CD4-positive, alpha-beta T cell treated with Interleukin-6 for 4 hours (primary cell): ENCODE results near the gene MSX1.

ENCODE experiments used
- DNase-seq: peaks from one replicate; pipeline ENCODE4 v3.0.0-alpha.2; 2020; ENCODE audit warnings: mixed read lengths

The MSX1 gene

DNA sequence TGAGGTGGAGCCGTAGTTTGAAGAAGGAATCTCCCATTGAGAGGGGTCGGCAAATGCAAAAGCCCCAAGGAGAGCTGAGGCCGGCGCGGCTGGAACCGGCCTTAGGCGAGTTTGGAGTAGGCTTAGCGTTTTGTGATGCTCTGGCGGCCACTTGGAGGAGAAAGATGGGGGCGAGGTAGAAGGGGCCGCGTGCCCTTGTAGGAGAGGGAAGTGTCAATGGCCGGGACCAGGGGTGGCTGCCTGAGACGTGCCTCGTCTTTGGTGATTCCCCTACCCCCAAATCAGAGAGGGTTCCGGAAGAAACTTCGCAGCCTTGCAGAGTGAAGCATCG lies 11.7 kb downstream of the MSX1 start:
- DNase-seq, result no peak

DNA sequence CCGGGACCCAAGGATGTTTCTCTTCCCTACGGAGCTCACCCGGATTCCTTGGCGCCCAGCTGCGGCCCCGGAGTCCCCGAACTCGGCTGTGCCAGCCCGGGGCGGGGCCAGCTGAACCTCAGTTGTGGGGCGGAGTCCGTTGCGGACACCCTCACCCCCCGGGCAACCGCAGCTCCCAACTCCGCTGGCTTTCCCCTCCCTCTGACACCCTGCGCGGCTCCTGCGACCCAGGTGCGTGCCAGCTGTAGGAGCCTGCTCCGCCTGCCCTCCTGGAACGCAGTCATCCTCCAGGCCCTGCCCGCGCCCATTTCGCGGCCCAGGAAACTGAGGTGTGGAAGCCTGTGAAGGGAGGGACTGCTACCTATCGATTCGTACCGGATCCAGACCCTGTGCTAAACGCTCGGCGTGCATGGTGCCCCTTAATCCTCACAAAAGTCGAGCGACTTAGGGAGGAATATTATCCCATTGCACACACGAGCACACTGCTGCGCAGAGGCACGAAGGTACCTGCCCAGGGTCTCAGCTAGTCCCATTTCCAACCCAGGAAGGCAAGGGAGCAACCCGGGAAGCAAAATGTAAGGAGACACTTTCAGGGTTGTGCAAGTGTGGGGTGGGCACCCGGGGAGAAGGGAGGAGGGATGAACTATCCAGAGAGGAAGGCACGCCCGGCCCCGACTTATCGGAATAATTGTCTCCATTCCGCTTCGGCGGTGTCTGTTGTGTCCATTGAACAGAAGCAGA lies 12.3 kb downstream of the MSX1 start:
- DNase-seq, result no peak

DNA sequence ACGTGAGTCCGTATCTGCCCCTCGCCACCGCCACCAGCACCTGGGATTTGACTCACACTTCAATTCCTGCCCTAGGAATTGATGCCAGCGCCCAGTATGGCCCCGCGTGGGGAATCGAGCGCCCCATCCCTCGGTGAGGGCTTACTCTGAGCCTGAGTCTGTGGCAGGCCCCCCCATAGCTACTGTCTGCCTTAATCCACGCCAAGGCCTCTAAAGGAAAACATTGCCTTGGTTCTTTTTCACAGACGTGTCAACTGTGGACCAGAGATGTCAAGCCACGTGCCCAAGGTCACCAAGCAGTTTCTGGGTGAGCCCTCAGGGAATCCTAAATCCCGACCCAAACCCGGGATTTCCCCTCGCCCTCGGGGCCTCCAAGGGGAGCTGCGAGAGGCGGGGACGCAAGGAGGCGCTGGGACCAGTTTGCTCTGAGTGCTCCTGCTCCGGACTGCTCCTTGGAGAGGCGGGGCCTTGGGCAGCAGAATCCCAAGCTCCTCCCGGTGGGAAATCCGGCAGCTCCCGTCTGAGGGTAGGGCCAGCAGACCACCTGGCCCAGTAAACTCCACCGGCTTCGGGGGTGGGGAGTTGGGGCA lies 12.9 kb downstream of the MSX1 start:
- DNase-seq, result no peak

DNA sequence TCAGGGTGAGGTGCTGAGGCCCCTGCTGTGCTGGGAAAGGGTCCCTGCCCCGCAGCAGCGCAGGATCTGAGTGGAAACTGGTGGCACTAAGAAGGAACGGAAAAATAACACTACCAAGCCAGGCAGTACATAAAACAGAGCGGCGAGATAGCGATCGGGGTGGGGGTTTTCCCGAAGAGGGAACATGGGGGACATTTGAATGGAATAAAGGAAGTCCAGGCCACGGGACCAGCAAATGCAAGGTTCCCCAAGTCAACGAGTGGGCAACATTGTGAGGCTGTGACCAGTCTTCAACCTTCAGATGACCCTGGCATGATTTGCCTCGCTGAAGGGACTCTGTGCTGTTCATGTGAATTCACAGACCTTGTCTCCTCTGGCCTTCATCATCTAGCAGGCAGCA lies 13.7 kb downstream of the MSX1 start:
- no peak for DNase-seq

DNA sequence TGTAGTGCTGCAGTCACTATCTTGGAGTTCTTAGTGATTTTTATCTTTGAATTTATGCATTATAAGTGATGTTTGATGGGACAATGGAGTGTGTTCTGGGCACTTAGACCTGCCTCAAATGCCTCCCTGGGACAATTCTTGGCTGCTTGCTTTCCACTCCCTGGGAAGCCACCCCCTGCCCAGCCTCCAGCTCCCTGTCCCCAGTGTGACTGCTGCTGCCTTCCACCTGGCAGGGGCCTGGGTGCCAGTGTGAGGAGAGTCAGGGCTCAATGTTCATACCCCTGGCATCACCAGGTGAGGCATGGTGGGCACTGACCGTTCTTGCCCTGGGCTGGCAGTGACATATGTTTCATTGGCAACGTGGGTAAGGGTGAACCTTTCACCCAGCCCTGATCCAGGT lies 14.8 kb downstream of the MSX1 start:
- no peak for DNase-seq

DNA sequence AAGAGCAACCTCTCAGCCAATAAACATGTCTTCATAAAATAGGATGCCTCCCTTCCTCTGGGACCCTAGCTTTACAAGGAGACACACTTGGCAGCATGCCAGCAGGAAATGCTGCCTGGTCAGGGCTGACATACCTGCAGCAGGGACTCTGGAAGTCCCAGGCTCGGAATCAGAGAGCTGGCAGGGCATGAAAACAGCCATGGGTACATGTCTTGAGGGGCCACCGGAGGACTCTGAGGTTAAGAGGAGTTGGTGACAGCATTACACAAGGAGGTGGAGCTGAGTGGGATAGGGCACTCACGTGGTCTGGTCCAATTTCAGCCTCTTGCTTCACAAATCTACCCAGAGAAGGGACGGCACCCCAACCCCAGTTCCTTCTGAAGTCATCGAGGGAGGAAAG lies 15.7 kb downstream of the MSX1 start:
- DNase-seq, result no peak

DNA sequence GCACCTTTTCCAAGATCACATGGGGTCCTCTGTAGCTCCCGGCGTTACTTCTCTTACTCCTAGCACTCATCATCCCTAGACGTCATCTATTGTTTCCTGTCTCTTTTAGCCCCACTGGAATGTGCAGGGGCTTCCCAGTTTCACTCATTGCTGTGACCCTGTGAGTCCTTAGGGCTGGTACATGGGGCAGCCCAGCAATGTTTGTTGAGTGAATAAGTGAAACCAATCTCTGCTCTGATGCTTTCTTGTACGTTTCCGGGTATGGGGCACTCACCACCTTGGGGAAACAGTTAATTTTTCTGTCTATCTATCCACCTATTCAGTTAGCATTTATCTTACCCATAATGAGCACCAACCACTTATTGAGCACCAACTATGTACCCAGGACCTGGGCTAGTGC lies 16.1 kb downstream of the MSX1 start:
- no peak for DNase-seq

DNA sequence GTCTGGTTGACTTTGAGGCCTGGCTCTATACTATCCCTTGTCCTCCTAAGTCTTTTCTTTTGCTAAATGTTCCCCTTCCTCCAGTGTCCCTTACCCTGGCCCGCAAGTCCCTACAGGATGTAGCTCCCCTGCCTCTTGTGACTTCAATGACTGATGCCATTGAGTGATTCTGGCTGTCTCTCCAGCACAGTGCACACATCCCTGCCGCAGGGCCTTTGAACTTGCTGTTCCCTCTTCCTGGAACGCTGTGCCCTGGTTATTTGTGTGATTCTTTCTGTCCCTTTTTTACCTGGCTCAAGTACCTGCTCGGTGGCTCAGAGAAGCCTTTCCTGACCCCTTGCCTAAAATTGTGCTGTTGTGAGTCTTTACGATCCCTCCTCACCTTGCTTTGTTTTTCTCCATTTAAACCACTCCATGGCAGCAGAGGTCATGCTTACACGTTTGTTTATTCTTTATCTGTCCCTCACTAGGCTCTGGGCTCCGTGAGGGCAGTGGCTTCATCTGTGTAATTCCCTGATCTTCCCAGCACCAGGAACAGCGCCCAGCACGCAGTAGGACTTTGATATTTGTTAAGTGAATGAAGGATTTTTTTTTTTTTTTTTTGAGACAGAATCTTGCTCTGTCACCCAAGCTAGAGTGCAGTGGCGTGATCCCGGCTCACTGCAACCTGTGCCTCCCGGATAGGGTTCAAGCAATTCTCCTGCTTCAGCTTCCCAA lies 17.6 kb downstream of the MSX1 start:
- DNase-seq, result no peak

DNA sequence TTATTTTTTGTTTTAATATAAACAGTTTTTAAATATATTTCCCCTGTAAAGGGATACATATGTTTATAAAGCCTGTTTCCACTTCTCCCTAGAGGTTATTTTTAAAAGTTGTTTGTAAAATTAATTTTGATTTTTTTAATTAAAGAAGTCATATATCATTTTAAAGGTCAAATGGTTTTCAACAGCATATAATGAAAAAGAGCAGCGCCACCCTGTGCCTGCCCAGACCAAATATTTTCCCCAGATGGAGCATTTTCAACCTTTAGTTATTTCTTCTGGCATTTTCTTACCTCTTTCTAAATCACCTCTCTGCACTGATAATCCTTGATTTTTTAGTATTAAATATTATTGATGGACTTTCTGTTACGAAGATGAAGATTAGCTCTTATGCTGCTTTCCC lies 21.0 kb downstream of the MSX1 start:
- no peak for DNase-seq

DNA sequence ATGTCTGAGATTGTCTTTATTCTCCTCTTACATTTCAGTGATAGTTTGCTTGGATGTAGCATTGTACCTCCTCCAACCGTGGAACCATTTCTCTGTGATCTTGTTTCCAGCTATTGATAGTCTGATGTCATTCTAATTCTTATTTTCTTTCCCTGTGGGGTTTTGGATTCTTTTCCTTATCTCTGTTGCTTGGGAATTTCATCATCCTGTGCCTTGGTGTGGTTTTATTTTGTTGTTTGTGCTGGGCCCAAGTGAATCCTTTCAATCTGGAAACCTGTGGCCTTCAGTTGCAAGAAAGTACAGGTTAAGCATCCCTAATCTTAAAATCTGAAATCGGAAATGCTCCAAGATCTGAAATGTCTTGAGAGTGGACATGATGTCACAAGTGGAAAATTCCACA lies 22.0 kb downstream of the MSX1 start:
- no peak for DNase-seq

DNA sequence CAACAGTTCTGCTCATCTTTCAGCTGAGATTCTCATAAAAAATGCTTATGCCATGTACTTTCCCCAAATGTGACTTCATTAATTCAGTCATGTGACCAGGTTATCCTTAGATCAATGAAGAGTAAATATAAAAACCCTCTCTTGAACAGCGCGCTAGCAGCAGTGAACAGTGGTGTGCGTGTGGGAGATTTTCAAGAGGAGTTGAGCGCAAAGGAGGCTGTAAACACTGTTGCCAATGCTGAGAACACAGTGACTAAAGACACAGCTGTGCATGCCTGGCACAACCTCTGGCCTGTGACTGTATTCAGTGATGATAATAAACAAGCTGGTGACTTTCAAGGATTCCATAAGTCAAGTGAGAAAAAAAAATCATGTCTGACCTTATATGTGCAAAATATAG lies 25.1 kb downstream of the MSX1 start:
- DNase-seq, result no peak

DNA sequence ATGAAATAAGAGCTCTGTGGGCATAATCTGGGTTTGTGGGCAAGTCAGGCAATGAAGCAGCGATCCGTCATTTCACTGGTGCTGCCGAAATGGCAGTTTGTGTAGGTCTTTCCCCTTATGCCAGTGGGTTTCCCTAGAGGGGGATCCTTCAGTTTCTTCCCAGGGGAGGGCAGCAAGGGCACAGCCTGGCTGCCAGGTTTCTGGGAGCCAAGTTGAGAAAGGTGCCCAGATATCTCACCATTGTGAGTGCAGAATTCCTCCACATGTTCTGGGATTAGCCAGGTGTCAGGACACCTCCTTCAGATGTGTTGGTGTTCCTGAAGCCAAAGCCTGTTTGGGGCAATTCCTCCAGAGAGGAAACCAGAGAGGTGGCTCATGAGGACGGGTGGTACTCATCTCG lies 28.0 kb downstream of the MSX1 start:
- DNase-seq, result no peak

DNA sequence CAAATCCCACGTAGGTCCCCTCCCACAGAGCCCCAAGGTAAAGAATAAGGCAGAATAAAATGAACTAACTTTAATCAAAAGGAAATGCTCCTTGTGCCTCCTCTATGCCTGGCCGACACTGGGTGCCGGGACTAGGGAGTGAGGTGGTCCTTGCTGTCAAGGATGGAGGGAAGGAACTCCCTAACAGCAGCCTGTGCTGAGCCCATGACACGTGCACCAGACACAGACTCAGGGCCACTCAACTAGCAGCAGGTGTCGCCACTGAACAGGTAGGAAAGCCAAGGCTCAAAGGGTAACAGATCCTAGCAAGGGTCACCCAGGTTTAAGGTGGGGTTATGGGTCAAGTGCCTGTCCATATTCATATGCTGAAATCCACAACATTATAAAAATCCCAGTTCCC lies 29.2 kb downstream of the MSX1 start:
- DNase-seq, result no peak

DNA sequence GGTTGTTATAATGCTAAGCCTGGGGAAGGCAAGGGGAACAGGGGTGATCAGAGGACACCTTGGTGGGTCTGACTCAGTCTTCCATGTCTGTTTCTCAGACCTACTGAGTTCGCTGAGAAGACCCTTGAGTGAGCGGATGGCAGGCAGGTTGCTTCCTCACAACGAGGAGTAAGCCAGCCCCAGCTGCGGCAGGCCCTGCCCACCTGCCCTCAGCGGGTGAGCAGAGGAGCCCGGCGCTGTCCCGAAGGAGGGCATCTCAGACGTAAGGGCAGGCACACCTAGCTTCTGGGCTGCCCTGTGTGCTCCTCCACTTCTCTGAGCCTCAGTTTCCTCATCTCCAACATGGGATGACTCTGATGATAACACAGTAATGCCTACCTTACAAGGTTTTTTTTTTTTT lies 30.3 kb downstream of the MSX1 start:
- DNase-seq, result no peak

DNA sequence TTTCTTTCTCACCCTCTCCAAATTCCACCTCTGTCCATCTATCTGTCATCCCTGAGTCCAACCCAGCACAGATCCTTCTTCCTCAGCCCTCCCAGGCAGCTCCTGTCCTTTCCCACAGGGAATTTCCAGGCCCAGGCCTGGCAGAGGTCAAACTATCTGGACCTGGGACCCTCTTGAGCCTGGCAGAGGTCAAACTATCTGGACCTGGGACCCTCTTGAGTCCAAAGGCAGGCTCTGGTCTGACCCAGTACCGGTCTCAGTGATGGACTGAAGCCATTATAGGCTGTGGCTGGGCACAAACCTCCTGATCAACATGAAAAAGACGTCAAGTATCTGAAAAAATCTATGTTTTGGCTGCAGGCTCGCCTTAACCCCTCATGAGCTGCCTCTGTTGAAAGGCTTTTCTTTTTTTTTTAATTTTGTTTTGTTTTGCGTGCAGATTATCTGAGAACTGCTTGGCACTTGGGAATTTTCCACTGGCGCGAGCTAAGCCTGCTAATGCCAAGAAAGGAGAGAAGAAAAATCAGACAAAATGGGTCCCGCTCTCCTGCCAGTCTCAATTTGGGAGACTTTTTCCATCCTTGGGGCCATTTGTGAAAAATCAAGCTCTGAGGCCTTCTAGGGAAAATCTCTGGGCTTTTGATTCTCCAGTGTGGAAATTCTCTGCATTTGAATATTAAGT lies 31.2 kb downstream of the MSX1 start:
- DNase-seq, result no peak

DNA sequence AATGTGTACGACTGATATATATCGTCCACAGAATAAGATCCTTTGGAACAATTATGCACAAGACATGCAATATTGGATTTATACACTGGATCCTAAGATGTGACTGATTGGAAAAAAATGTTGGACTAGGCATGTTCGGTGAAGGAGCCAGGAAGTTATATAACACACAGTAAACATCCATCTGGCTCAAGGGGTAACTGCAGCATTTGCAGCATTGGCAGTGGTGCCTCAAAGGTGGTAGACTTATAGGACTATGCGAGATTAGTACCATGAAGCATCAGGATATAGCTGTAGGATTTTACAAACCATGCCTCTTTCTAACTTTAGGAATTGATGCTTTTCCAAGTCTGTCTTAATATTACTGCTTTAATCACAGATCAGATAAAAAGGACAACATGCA lies 34.3 kb downstream of the MSX1 start:
- no peak for DNase-seq

DNA sequence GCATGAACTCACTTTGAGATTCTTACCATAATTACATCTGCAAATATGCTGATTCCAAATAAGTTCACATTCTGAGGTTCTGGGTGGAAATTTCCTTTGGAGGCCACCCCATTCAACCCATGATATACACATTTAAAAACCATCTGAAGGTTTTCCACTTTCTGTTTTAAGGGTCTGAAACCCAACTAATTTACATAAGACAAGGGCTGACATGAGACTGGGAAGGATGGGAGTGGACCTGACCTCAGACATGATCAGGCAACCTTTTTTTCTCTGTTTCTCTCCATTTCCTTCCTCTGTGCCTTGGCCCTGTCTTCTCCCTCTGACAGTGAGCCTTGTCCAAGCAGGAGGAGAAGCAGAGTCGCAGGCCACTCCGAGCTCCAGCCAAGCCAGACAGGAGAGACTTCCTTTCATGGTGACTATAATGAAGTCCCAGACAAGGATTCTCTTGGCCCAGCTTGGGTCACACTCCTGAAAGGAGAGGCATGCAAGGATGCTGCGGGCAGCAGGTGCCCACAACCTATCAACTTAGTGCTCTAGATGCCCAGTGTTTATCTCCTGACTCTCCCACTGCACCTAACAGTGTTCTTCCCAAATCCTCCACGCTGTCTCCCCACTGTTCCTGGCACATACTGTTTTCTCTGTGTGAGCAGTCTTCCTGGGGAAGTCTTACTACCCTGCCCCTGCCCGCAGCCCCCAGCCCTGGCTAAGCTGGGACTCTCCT lies 39.9 kb downstream of the MSX1 start:
- DNase-seq, result no peak

DNA sequence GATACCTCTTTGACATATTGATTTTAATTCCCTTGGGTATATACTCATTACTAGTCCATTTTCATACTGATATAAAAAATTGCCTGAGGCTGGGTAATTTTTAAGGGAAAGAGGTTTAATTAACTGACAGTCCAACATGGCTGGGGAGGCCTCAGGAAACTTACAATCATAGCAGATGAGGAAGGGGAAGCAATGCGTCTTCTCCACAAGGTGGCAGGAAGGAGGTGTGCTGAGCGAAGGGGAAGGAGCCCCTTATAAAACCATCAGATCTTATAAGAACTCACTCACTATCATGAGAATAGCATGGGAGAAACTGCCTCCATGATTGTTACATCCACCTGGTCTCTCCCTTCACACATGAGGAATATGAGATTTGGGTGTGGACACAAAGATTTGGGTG lies 42.4 kb downstream of the MSX1 start:
- DNase-seq, result no peak

DNA sequence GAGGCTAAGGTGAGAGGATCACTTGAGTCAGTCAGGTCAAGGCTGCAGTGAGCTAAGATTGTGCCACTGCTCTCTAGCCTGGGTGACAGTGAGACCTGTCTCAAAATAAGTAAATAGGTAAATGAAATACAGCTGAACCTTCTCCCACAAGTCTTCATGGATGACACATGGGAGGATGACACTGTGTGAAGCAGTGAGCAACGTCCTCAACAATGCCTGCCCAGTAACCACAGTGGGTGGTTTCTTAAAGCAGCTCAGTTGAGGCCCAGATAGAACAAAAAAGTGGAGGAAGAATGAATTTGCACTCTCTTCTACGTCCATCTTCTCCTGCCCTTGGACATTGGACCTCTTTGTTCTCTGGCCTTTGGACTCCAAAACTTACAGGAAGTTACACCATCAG lies 52.7 kb downstream of the MSX1 start:
- no peak for DNase-seq

DNA sequence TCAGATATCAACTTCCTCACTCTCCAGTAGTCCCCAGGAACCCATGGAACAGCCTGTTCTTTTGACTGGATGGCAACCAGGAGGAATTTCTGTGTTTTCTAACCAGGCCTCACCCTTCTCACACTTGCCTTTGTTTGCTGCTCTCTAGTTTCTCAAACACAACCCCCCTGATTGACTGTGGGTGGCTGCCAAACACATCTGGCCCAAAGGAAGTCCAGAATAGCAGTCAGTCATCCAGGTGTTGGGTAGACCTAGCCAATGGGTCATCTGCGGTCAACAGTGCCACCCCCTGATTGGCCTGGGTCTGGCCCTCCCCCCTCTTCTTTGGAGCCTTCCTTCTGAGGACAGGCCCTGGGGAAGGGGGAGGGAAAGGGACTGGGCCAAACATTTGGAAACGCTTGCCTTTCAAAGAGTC lies 53.7 kb downstream of the MSX1 start:
- no peak for DNase-seq
